Fibroblast of mammary gland (primary cell): ENCODE results near the gene ENDOD1.

Experiments
- DNase-seq: peaks from one replicate; pipeline ENCODE4 v3.0.0-alpha.2; 2010; ENCODE audit warnings: low read depth
- H3K4me3 ChIP-seq: 2 replicates; pipeline ENCODE4 v1.5.1; 2011; ENCODE audit warnings: low read depth, mild to moderate bottlenecking, low read length, moderate library complexity; ENCODE audit not compliant: control insufficient read depth
- TF ChIP-seq, protein P1 (sequence below): conservative IDR thresholded peaks from 2 replicates; pipeline ENCODE4 v1.5.1; 2011; ENCODE audit warnings: low read depth, low read length, inconsistent platforms; ENCODE audit not compliant: control insufficient read depth, insufficient read depth

Gene ENDOD1

GRCh38 chr11:95054356-95054755 lies 35.3 kb upstream of the ENDOD1 start:
- TF ChIP-seq, protein P1, sequence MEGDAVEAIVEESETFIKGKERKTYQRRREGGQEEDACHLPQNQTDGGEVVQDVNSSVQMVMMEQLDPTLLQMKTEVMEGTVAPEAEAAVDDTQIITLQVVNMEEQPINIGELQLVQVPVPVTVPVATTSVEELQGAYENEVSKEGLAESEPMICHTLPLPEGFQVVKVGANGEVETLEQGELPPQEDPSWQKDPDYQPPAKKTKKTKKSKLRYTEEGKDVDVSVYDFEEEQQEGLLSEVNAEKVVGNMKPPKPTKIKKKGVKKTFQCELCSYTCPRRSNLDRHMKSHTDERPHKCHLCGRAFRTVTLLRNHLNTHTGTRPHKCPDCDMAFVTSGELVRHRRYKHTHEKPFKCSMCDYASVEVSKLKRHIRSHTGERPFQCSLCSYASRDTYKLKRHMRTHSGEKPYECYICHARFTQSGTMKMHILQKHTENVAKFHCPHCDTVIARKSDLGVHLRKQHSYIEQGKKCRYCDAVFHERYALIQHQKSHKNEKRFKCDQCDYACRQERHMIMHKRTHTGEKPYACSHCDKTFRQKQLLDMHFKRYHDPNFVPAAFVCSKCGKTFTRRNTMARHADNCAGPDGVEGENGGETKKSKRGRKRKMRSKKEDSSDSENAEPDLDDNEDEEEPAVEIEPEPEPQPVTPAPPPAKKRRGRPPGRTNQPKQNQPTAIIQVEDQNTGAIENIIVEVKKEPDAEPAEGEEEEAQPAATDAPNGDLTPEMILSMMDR = no peak
- no peak for DNase-seq
- no peak overlapping the region for H3K4me3 ChIP-seq

- DNase-seq = no peak
- H3K4me3 ChIP-seq = no peak overlapping the region
These were observed 34.3 kb upstream of the ENDOD1 start for GRCh38 chr11:95055283-95055897.

DNA sequence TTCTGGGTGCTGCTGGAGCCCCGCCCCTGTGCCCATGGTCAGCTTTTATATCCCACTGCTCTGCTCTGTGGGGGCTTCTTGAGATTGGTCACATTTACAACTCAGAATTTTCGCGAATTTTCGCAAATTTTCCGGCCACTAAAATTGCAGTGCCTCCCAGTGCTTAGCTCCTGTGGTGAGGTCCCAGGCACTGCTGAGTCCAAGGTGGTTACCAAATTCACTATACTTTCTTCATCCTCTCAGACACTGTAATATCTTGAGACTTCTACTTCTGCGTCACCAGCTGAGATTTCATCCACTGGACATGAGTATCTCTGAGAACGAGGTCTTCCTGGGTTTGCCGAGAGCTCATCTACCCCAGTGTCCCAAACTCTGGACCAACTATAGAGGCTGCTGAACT lies 31.7 kb upstream of the ENDOD1 start:
- TF ChIP-seq, protein P1 = no peak
- DNase-seq = no peak
- no peak overlapping the region for H3K4me3 ChIP-seq

More at GRCh38 chr11:95055283-95055897, 34.3 kb upstream of the ENDOD1 start:
- TF ChIP-seq, protein P1 = no peak

- DNase-seq = no peak
- H3K4me3 ChIP-seq = no peak overlapping the region
- TF ChIP-seq, protein P1 = no peak
These were observed 31.0 kb upstream of the ENDOD1 start for GRCh38 chr11:95058621-95059020.

DNA sequence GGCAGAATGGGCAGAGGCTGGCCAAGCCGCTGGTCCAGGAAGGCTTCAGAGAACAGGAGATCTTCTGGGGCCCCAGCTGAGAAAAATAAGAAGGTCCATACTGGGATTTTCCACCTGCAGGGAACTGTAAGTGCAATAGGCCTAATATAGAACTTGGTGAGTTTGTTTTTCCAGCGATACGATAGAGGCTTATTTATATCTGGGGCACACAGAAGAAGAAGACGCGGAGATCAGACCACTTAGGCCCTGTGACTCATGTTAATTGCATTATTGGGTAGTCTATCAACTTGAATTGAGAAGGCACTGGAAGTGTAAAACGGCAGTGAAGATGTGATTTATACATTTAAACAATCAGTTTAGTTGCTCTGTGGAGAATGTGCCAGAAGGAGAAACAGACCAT lies 30.6 kb upstream of the ENDOD1 start:
- H3K4me3 ChIP-seq = no peak overlapping the region
- DNase-seq = no peak
- TF ChIP-seq, protein P1 = no peak

- no peak overlapping the region for H3K4me3 ChIP-seq
- TF ChIP-seq, protein P1 = no peak
- no peak for DNase-seq
These were observed 24.3 kb upstream of the ENDOD1 start for GRCh38 chr11:95065336-95065735.

DNA sequence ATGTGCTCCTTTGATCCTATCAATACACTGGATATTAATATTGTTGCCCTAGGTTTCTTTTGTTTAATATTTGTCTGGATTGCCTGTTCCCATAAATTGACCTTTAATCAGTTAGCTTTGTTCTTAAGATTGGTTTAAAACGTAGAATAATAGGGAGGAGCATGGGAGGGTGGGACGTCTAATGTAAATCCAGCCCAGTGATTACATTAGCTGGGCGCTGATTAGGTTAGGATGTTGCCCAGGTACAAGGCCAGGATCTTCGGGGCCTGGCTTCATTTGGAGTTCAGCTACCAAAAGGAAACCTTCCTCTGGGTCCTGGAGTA lies 23.0 kb upstream of the ENDOD1 start, which contains the start of gene SRSF8:
TSS of gene SRSF8 (plus strand) at position 204 of the 323 bp plus-strand sequence. CDS start 308 bp downstream, outside the sequence.
- H3K4me3 ChIP-seq = peak within 1 kb of the TSS; percentile 89
- TF ChIP-seq, protein P1 = no peak
- DNase-seq = no peak
